GM15510 (cell line): ENCODE measurements around the gene ST3GAL4.

Experiments
- POLR2A ChIP-seq: IDR thresholded peaks from 3 replicates; pipeline ENCODE4 v1.6.1; 2011; ENCODE audit warnings: borderline replicate concordance; ENCODE audit not compliant: insufficient read length; ENCODE audit errors: extremely low read depth

Gene ST3GAL4

GRCh38 chr11:126355324-126355925 lies at the start of gene ST3GAL4:
ST3GAL4 (plus strand) TSS chr11:126355686; CDS start chr11:126406156, 50,470 bp downstream.
- TF ChIP-seq POLR2A, result peak; percentile 47

GRCh38 chr11:126305699-126306098 lies 49.8 kb upstream of the ST3GAL4 start:
- TF ChIP-seq POLR2A, result no peak

GRCh38 chr11:126307706-126308105 lies 47.8 kb upstream of the ST3GAL4 start:
- TF ChIP-seq POLR2A, result no peak

GRCh38 chr11:126308271-126308671 lies 47.2 kb upstream of the ST3GAL4 start:
- TF ChIP-seq POLR2A, result no peak

- no peak for TF ChIP-seq POLR2A
Observed at GRCh38 chr11:126310200-126310991, 45.1 kb upstream of the ST3GAL4 start.

- no peak for TF ChIP-seq POLR2A
Observed at GRCh38 chr11:126310992-126311310, 44.5 kb upstream of the ST3GAL4 start.

GRCh38 chr11:126311401-126312291 lies 43.8 kb upstream of the ST3GAL4 start:
- no peak for TF ChIP-seq POLR2A

GRCh38 chr11:126312961-126313360 lies 42.5 kb upstream of the ST3GAL4 start:
- TF ChIP-seq POLR2A, result no peak

GRCh38 chr11:126313826-126314225 lies 41.7 kb upstream of the ST3GAL4 start:
- no peak for TF ChIP-seq POLR2A

- no peak for TF ChIP-seq POLR2A
Observed at GRCh38 chr11:126317432-126317755, 38.1 kb upstream of the ST3GAL4 start.

GRCh38 chr11:126317756-126318573 lies 37.5 kb upstream of the ST3GAL4 start:
- TF ChIP-seq POLR2A, result no peak

GRCh38 chr11:126318574-126319373 lies 36.7 kb upstream of the ST3GAL4 start:
- no peak for TF ChIP-seq POLR2A

GRCh38 chr11:126319374-126319740 lies 36.1 kb upstream of the ST3GAL4 start:
- no peak for TF ChIP-seq POLR2A

- no peak for TF ChIP-seq POLR2A
Observed at GRCh38 chr11:126322996-126323395, 32.5 kb upstream of the ST3GAL4 start.
